A673 (cell line): Measurements from ENCODE around the gene DAD1. TPM values are rescaled to one million over a fixed set of nuclear protein-coding genes. Genes with fewer than 3 reads are reported as not detected.

ENCODE experiments used
- BruUV-seq: library from RNA; stranded (reverse); fragments of 400-500 nt; replicated peaks from 2 replicates; lab custom pipeline; 2021; lab: Mats Ljungman, UMichigan
- CTCF ChIA-PET: fragments of 300-600 bp; sonication (Branson Sonifier 250); formaldehyde crosslinking; loops from one replicate; lab custom pipeline; 2022; ENCODE audit warnings: antibody characterized with exemption; lab: Charles Lee
- POLR2A ChIA-PET: fragments of 300-600 bp; sonication (Branson Sonifier 250); formaldehyde crosslinking; loops from one replicate; lab custom pipeline; 2022; ENCODE audit warnings: antibody characterized with exemption; ENCODE audit not compliant: low non-redundant PET; lab: Charles Lee
- DNase-seq: peaks from one replicate; pipeline ENCODE4 v3.0.0-alpha.2; 2015; ENCODE audit warnings: low spot score
- H3K27ac ChIP-seq: fragments of 200-600 bp; sonication (generic); 2 replicates; pipeline ENCODE4 v1.5.1; 2016; ENCODE audit warnings: mixed run types, low read depth, mild to moderate bottlenecking, mixed read lengths, antibody characterized with exemption, low read length; ENCODE audit not compliant: poor library complexity, severe bottlenecking
- H3K27me3 ChIP-seq: fragments of 200-600 bp; sonication (generic); replicated peaks from 2 replicates; pipeline ENCODE4 v1.6.1; 2017; ENCODE audit warnings: mixed run types, low read depth, mild to moderate bottlenecking, mixed read lengths, antibody characterized with exemption, low read length; ENCODE audit not compliant: insufficient read depth, poor library complexity
- H3K36me3 ChIP-seq: fragments of 200-600 bp; sonication (generic); 2 replicates; pipeline ENCODE4 v1.6.1; 2016; ENCODE audit warnings: mixed run types, mild to moderate bottlenecking, mixed read lengths, antibody characterized with exemption, low read length; ENCODE audit not compliant: insufficient read depth, poor library complexity, severe bottlenecking
- H3K4me1 ChIP-seq: fragments of 200-600 bp; sonication (generic); 2 replicates; pipeline ENCODE4 v1.6.1; 2017; ENCODE audit warnings: mixed run types, mild to moderate bottlenecking, mixed read lengths, antibody characterized with exemption, low read length; ENCODE audit not compliant: insufficient read depth, poor library complexity, severe bottlenecking
- H3K4me3 ChIP-seq: fragments of 200-600 bp; sonication (generic); 2 replicates; pipeline ENCODE4 v1.5.1; 2016; ENCODE audit warnings: low read depth, mixed run types, mild to moderate bottlenecking, mixed read lengths, low read length; ENCODE audit not compliant: poor library complexity, severe bottlenecking
- H3K9me3 ChIP-seq: fragments of 200-600 bp; sonication (generic); 2 replicates; pipeline ENCODE4 v1.6.1; 2016; ENCODE audit warnings: mixed run types, low read depth, mild to moderate bottlenecking, mixed read lengths, antibody characterized with exemption, low read length; ENCODE audit not compliant: poor library complexity, severe bottlenecking
- CTCF ChIP-seq: fragments of 300-800, 200-600 bp; sonication (generic); conservative IDR thresholded peaks from 2 replicates; pipeline ENCODE4 v1.5.1; 2017; ENCODE audit warnings: low read depth, mild to moderate bottlenecking, antibody characterized with exemption, low read length, moderate library complexity, mixed read lengths
- EZH2 ChIP-seq: fragments of 200-600 bp; sonication (generic); IDR thresholded peaks from 2 replicates; pipeline ENCODE4 v1.6.1; 2017; ENCODE audit warnings: borderline replicate concordance, low read depth, mild to moderate bottlenecking, mixed read lengths, antibody characterized with exemption, low read length; ENCODE audit not compliant: poor library complexity, severe bottlenecking
- intact Hi-C: fragments of 100-400 bp; cut with micrococcal nuclease; formaldehyde crosslinking; loops from one replicate; pipeline ENCODE4 v1.10.0; 2022; ENCODE audit not compliant: unreplicated experiment
- total RNA-seq: library from RNA; stranded (reverse); gene quantifications from 2 replicates; pipeline ENCODE4 v1.2.3, GENCODE V29; 2021

DAD1 gene
- total RNA-seq, 1 experiment from 2014 or later: 261 TPM

- ChIA-PET POLR2A (interaction anchor here (0.7 kb wide), 1 partner anchor 251 kb away, joined by 3 read pairs; no protein-coding TSS in a partner anchor), CTCF (no interaction called here)
- H3K4me3 ChIP-seq: no peak overlapping the region
These were observed 1.8 kb downstream of the DAD1 start for GRCh38 chr14:22587247-22587646.

GRCh38 chr14:22583994-22584393, 5.0 kb downstream of the DAD1 start:
- peak overlapping the region; percentile 28 for H3K27ac ChIP-seq
- no peak for DNase-seq
- CTCF ChIA-PET: no interaction called here
- POLR2A ChIA-PET: interaction anchor here (0.6 kb wide), 1 partner anchor 654 kb away, joined by 3 read pairs; the partner anchor contains the start of gene RNF212B
- no peaks in the 10 kb centered on the region for H3K9me3 ChIP-seq
- intact Hi-C loops: no loop called here
- no TSS peak for BruUV-seq
- peaks cover 8% of the 10 kb centered on the region for H3K36me3 ChIP-seq
- H3K27me3 ChIP-seq: no peaks in the 10 kb centered on the region
- TF ChIP-seq CTCF: no peak
- no peak for TF ChIP-seq EZH2
- no peak overlapping the region for H3K4me3 ChIP-seq
- peaks cover 14% of the 10 kb centered on the region for H3K4me1 ChIP-seq

More at GRCh38 chr14:22587247-22587646, 1.8 kb downstream of the DAD1 start:
- no peaks in the 10 kb centered on the region for H3K9me3 ChIP-seq
- no TSS peak for BruUV-seq
- intact Hi-C loops: no loop called here
- no peaks in the 10 kb centered on the region for H3K27me3 ChIP-seq
- peaks cover 8% of the 10 kb centered on the region for H3K36me3 ChIP-seq
- peaks cover 19% of the 10 kb centered on the region for H3K4me1 ChIP-seq
- no peak overlapping the region for H3K27ac ChIP-seq
- TF ChIP-seq CTCF (no peak), EZH2 (no peak)
- DNase-seq: no peak

- CTCF ChIA-PET: no interaction called here
- no TSS peak for BruUV-seq
- H3K27me3 ChIP-seq: no peaks in the 10 kb centered on the region
- no peak overlapping the region for H3K4me3 ChIP-seq
- H3K36me3 ChIP-seq: no peaks in the 10 kb centered on the region
- no peak overlapping the region for H3K27ac ChIP-seq
- no peak for TF ChIP-seq EZH2
- no peak for TF ChIP-seq CTCF
- POLR2A ChIA-PET: no interaction called here
- no peaks in the 10 kb centered on the region for H3K9me3 ChIP-seq
- intact Hi-C loops: no loop called here
- peaks cover 4% of the 10 kb centered on the region for H3K4me1 ChIP-seq
- DNase-seq: no peak
These were observed 8.4 kb downstream of the DAD1 start for GRCh38 chr14:22580625-22581024.
